Measurements from ENCODE around the gene MAFB. TPM values are rescaled to one million over a fixed set of nuclear protein-coding genes. Genes with fewer than 3 reads are reported as not detected.

MAFB gene
- total RNA-seq, 1 experiment from 2014 or later = 0.85 TPM

- no peak overlapping the region for H3K4me2 ChIP-seq (ENCODE audit: insufficient read depth, insufficient read length, low read length)
- no peaks in the 10 kb centered on the region for H3K4me1 ChIP-seq (ENCODE audit: insufficient read depth, low read length)
- no peak overlapping the region for H3K14ac ChIP-seq (ENCODE audit: insufficient read depth, low read length)
- no peak overlapping the region for H2AK5ac ChIP-seq (ENCODE audit: insufficient read length, low read length)
- H4K91ac ChIP-seq (ENCODE audit: insufficient read length, low read depth, low read length) = no peak overlapping the region
- H2BK20ac ChIP-seq (ENCODE audit: low read depth, low read length, poor library complexity, severe bottlenecking) = no peak overlapping the region
- H3K9me3 Mint-ChIP-seq = no peaks in the 10 kb centered on the region
- no peak overlapping the region for H3K23ac ChIP-seq (ENCODE audit: insufficient read length, low read depth, low read length)
- H3K4ac ChIP-seq (ENCODE audit: low read depth, low read length) = no peak overlapping the region
- H3K79me2 ChIP-seq (ENCODE audit: insufficient read depth, low read length) = no peaks in the 10 kb centered on the region
- no peak overlapping the region for H2BK15ac ChIP-seq (ENCODE audit: low read depth, low read length)
- no peak overlapping the region for H3T11ph ChIP-seq (ENCODE audit: low read length)
- H3K9me3 ChIP-seq (ENCODE audit: control insufficient read depth, low read depth, low read length) = no peaks in the 10 kb centered on the region
- H3K27ac ChIP-seq (ENCODE audit: insufficient read length, low read depth, low read length) = no peak overlapping the region
- H2BK120ac ChIP-seq (ENCODE audit: low read depth, low read length, poor library complexity, severe bottlenecking) = no peak overlapping the region
- H2BK5ac ChIP-seq (ENCODE audit: insufficient read length, low read length) = no peak overlapping the region
- H4K8ac ChIP-seq (replicated peaks; ENCODE audit: insufficient read length, low read depth, low read length) = no peak overlapping the region
- peaks cover 0 to 6% of the 10 kb centered on the region in 2 experiments; a peak in 2 of 4 replicates for H3K4me1 Mint-ChIP-seq
- H4K5ac ChIP-seq (ENCODE audit: insufficient read length, low read depth, low read length) = no peak overlapping the region
- H3K9ac ChIP-seq (ENCODE audit: extremely low read depth, insufficient read length, low read length) = no peak overlapping the region
- H4K20me1 ChIP-seq (ENCODE audit: control insufficient read depth, insufficient read depth, insufficient read length) = no peaks in the 10 kb centered on the region
- H2BK12ac ChIP-seq (ENCODE audit: insufficient read length, low read depth, low read length) = no peak overlapping the region
- no peaks in the 10 kb centered on the region for H3K23me2 ChIP-seq (ENCODE audit: insufficient read length, low read depth, low read length, poor library complexity, severe bottlenecking)
- peaks cover 2% of the 10 kb centered on the region; the same call in 1 of the 2 replicates for H3K27me3 Mint-ChIP-seq (ENCODE audit: low read depth)
- H3K18ac ChIP-seq (ENCODE audit: insufficient read length, low read depth, low read length) = no peak overlapping the region
- H3K27me3 ChIP-seq (ENCODE audit: insufficient read depth, low read length) = no peaks in the 10 kb centered on the region
- no peak overlapping the region for H3K27ac Mint-ChIP-seq
- no peak overlapping the region for H2AFZ ChIP-seq (ENCODE audit: low read length)
- H3K79me1 ChIP-seq (ENCODE audit: insufficient read depth, low read depth, low read length, poor library complexity, severe bottlenecking) = no peaks in the 10 kb centered on the region
- no peak overlapping the region for H3K56ac ChIP-seq (ENCODE audit: insufficient read length, low read depth, low read length)
- no peak for DNase-seq
- WGBS (ENCODE audit: extremely low coverage, insufficient read length, low lambda C conversion rate) = no CpG with 5 or more reads among the region's 4 CpGs
- H3K4me3 Mint-ChIP-seq = no peak overlapping the region
- H3K36me3 Mint-ChIP-seq (ENCODE audit: insufficient read depth in 1 of 3, low read depth in 3 of 3) = no peaks in the 10 kb centered on the region
- no peak for TF ChIP-seq CTCF (conservative IDR thresholded peaks at IDR 0.05)
These were observed 25.1 kb upstream of the MAFB start for GRCh38 chr20:40714109-40714508.
